Fibroblast of the aortic adventitia (primary cell): ENCODE measurements around the gene CD55. TPM values are rescaled to one million over a fixed set of nuclear protein-coding genes. Genes with fewer than 3 reads are reported as not detected.

ENCODE experiments used
- DNase-seq: peaks from one replicate; pipeline ENCODE4 v3.0.0-alpha.2; 2010; ENCODE audit warnings: low read depth
- H3K4me3 ChIP-seq: 2 replicates; pipeline ENCODE4 v1.5.1; 2011; ENCODE audit warnings: low read depth, mild to moderate bottlenecking, control low read depth, low read length, moderate library complexity
- CTCF ChIP-seq: IDR thresholded peaks from 2 replicates; pipeline ENCODE4 v1.5.1; 2011; ENCODE audit warnings: mild to moderate bottlenecking, low read length, control low read depth, inconsistent platforms; ENCODE audit not compliant: insufficient read depth
- total RNA-seq: library from RNA; depleted of rRNA; stranded (reverse); fragments of >200 nt; gene quantifications from 2 replicates; pipeline ENCODE4 v1.2.3, GENCODE V29; 2012; ENCODE audit warnings: low replicate concordance

CD55 gene
- total RNA-seq, 1 donor: 34.0 TPM

- DNase-seq: peak; percentile 15
These were observed 16.6 kb upstream of the CD55 start for GRCh38 chr1:207304710-207305488.

GRCh38 chr1:207305489-207305873 lies 16.0 kb upstream of the CD55 start:
- no peak overlapping the region for H3K4me3 ChIP-seq
- no peak for DNase-seq
- no peak for TF ChIP-seq CTCF

More at GRCh38 chr1:207304710-207305488, 16.6 kb upstream of the CD55 start:
- no peak overlapping the region for H3K4me3 ChIP-seq
- TF ChIP-seq CTCF: no peak

- no peak for TF ChIP-seq CTCF
- no peak overlapping the region for H3K4me3 ChIP-seq
- DNase-seq: no peak
These were observed 15.5 kb upstream of the CD55 start for GRCh38 chr1:207306023-207306422.

GRCh38 chr1:207306603-207307002 lies 14.9 kb upstream of the CD55 start:
- H3K4me3 ChIP-seq: no peak overlapping the region
- no peak for TF ChIP-seq CTCF
- DNase-seq: no peak

- TF ChIP-seq CTCF: no peak
- no peak for DNase-seq
- H3K4me3 ChIP-seq: no peak overlapping the region
These were observed 12.9 kb upstream of the CD55 start for GRCh38 chr1:207308451-207309190.

GRCh38 chr1:207309745-207310273 lies 11.7 kb upstream of the CD55 start:
- TF ChIP-seq CTCF: no peak
- DNase-seq: peak; percentile 78
- no peak overlapping the region for H3K4me3 ChIP-seq
